Vagina (tissue), 2 donors: ENCODE data around the gene SPINK4.

ENCODE experiments used
- CTCF ChIP-seq, 3 experiments: fragments of 450-650 bp in 2 of 3; fragments of 200-600 bp in 1 of 3; sonication (generic) in 1 of 3; IDR thresholded peaks; one replicate each; pipeline ENCODE4 v1.5.1; 2017 to 2019; ENCODE audit warnings: antibody characterized with exemption in 3 of 3, mild to moderate bottlenecking in 2 of 3, moderate library complexity in 2 of 3
- POLR2A ChIP-seq, 2 donors: fragments of 450-650 bp; IDR thresholded peaks; one replicate each; pipeline ENCODE4 v1.6.1; 2017; ENCODE audit warnings: antibody characterized with exemption in 2 of 2, mild to moderate bottlenecking in 2 of 2, moderate library complexity in 2 of 2

- TF ChIP-seq CTCF (IDR thresholded peaks at IDR 0.05): no peak
- TF ChIP-seq POLR2A (IDR thresholded peaks at IDR 0.05): no peak
Measured at GRCh38 chr9:33267151-33267767, 27.3 kb downstream of the SPINK4 start.
